Coronary artery (tissue), 2 donors: ENCODE data around the gene WDR82.

Experiments
- DNase-seq: peaks from one replicate; pipeline ENCODE4 v3.0.0-alpha.2; 2017; ENCODE audit warnings: low spot score
- H3K27ac ChIP-seq, 2 donors: fragments of 200-600 bp; sonication (generic); one replicate each; pipeline ENCODE4 v1.5.1; 2016 to 2019
- H3K4me3 ChIP-seq: fragments of 200-600 bp; sonication (generic); 2 replicates; pipeline ENCODE4 v1.5.1; 2016; ENCODE audit warnings: mild to moderate bottlenecking, moderate library complexity
- TF ChIP-seq, protein P1 (sequence below): fragments of 200-600 bp; sonication (generic); IDR thresholded peaks from one replicate; pipeline ENCODE4 v1.5.1; 2019; ENCODE audit warnings: antibody characterized with exemption

The WDR82 gene

DNA sequence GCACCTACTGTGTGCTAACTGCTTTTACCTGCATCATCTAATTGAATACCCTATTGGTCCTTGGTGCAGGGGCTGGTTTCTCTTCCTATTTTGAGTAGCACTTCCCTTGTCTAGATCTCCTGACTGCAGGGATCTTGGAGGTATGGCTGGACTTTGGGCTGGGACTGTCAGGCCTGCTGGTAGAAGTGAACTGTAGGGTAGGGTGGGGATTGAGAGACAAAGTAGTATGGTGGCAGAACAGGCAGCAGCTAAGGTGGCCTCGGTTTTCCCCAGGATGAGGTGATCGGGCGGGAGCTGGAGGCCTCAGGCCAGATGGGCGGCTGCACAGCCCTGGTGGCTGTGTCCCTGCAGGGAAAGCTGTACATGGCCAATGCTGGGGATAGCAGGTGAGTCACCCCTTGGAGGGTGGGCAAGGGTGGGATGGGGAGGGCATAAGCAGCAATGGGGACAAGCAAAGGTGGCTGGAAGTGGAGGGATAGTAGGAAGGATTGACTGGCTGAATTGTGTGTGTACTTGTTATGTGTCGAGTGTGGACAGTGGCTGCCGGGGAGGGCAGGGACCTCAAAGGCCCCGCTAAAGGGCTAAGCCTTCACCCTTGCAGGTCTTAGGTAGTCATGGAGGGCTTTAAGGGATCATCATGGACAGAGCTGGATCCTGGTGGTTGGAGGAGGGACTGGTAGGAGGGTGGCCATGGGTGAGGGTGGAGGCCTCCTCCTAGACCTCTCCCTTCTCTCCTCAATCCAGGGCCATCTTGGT, 30.9 kb downstream of the WDR82 start:
- Histone ChIP-seq H3K27ac (peak overlapping the region in 1 of 2 donors; percentile 96), H3K4me3 (peak overlapping the region; percentile 86)
- no peak for DNase-seq
- TF ChIP-seq, protein P1, sequence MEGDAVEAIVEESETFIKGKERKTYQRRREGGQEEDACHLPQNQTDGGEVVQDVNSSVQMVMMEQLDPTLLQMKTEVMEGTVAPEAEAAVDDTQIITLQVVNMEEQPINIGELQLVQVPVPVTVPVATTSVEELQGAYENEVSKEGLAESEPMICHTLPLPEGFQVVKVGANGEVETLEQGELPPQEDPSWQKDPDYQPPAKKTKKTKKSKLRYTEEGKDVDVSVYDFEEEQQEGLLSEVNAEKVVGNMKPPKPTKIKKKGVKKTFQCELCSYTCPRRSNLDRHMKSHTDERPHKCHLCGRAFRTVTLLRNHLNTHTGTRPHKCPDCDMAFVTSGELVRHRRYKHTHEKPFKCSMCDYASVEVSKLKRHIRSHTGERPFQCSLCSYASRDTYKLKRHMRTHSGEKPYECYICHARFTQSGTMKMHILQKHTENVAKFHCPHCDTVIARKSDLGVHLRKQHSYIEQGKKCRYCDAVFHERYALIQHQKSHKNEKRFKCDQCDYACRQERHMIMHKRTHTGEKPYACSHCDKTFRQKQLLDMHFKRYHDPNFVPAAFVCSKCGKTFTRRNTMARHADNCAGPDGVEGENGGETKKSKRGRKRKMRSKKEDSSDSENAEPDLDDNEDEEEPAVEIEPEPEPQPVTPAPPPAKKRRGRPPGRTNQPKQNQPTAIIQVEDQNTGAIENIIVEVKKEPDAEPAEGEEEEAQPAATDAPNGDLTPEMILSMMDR: no peak

DNA sequence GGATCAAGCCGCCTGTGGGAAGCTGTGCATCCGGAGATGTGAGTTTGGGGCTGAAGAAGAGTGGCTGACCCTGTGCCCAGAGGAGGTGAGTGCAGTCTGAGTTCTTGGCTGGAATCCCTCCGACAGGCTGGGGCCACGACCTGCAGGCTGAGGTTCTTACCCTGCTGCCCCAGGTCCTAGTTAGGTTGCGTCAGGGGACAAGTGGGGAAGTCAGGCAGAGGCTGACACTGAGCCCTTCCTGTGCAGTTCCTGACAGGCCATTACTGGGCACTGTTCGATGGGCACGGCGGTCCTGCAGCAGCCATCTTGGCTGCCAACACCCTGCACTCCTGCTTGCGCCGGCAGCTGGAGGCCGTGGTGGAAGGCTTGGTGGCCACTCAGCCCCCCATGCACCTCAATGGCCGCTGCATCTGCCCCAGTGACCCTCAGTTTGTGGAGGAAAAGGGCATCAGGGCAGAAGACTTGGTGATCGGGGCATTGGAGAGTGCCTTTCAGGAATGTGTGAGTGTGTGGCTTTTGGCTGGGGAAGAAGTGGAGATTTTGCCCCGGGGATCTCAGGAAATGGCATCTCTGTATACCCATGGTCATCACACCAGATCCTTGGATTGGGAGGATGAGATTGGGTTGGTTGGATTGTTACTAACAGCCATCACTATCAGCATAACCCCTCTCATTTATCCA, 31.6 kb downstream of the WDR82 start:
- TF ChIP-seq, protein P1: no peak
- Histone ChIP-seq H3K27ac (peak overlapping the region; percentile 79 to 96), H3K4me3 (peak overlapping the region; percentile 86)
- no peak for DNase-seq

GRCh38 chr3:52246264-52246620, 32.2 kb downstream of the WDR82 start:
- Histone ChIP-seq H3K4me3 (peak overlapping the region; percentile 86), H3K27ac (peak overlapping the region; percentile 79 to 96)
- no peak for DNase-seq
- TF ChIP-seq, protein P1: no peak

- TF ChIP-seq, protein P1: no peak
- DNase-seq: peak; percentile 80
- Histone ChIP-seq H3K4me3 (peak within 1 kb of the TSS; percentile 86), H3K27ac (peak within 1 kb of the TSS; percentile 79 to 96)
Observed at GRCh38 chr3:52245322-52246263, 32.9 kb downstream of the WDR82 start, which contains the start of gene PPM1M. Gene PPM1M (plus strand): TSS chr3:52245759. CDS start chr3:52245825, 66 bp downstream.

GRCh38 chr3:52243791-52244628, 34.4 kb downstream of the WDR82 start:
- Histone ChIP-seq H3K27ac (peak overlapping the region in 1 of 2 donors; percentile 96), H3K4me3 (peak overlapping the region; percentile 86)
- no peak for DNase-seq
- TF ChIP-seq, protein P1: no peak

GRCh38 chr3:52242039-52242438, 36.4 kb downstream of the WDR82 start:
- Histone ChIP-seq H3K4me3 (no peak overlapping the region), H3K27ac (no peak overlapping the region)
- TF ChIP-seq, protein P1: no peak
- DNase-seq: no peak
